ENCODE data around the gene CTNNA2.

The CTNNA2 gene

GRCh38 chr2:79638954-79639353 is 126.1 kb downstream of the CTNNA2 start:
- no peak for DNase-seq (ENCODE audit: low read depth)
- no peak overlapping the region for H3K4me3 ChIP-seq (ENCODE audit: low read depth, low read length)
- TF ChIP-seq CTCF (IDR thresholded peaks at IDR 0.05; ENCODE audit: control insufficient read depth, extremely low read depth, insufficient read depth) = no peak

GRCh38 chr2:79640001-79640400 is 127.2 kb downstream of the CTNNA2 start:
- TF ChIP-seq CTCF (IDR thresholded peaks at IDR 0.05; ENCODE audit: control insufficient read depth, extremely low read depth, insufficient read depth) = no peak
- no peak for DNase-seq (ENCODE audit: low read depth)
- no peak overlapping the region for H3K4me3 ChIP-seq (ENCODE audit: low read depth, low read length)

GRCh38 chr2:79649531-79649930 is 136.7 kb downstream of the CTNNA2 start:
- no peak overlapping the region for H3K4me3 ChIP-seq (ENCODE audit: low read depth, low read length)
- TF ChIP-seq CTCF (IDR thresholded peaks at IDR 0.05; ENCODE audit: control insufficient read depth, extremely low read depth, insufficient read depth) = no peak
- no peak for DNase-seq (ENCODE audit: low read depth)

- no peak for DNase-seq (ENCODE audit: low read depth)
Observed at GRCh38 chr2:79660557-79660956, 147.7 kb downstream of the CTNNA2 start.

GRCh38 chr2:79665091-79665490 is 152.2 kb downstream of the CTNNA2 start:
- DNase-seq (ENCODE audit: low read depth) = no peak
- no peak for TF ChIP-seq CTCF (IDR thresholded peaks at IDR 0.05; ENCODE audit: control insufficient read depth, extremely low read depth, insufficient read depth)
- H3K4me3 ChIP-seq (ENCODE audit: low read depth, low read length) = no peak overlapping the region

More at GRCh38 chr2:79660557-79660956, 147.7 kb downstream of the CTNNA2 start:
- H3K4me3 ChIP-seq (ENCODE audit: low read depth, low read length) = no peak overlapping the region
- peak; percentile 41 for TF ChIP-seq CTCF (IDR thresholded peaks at IDR 0.05; ENCODE audit: control insufficient read depth, extremely low read depth, insufficient read depth)

- no peak for DNase-seq (ENCODE audit: low read depth)
- H3K4me3 ChIP-seq (ENCODE audit: low read depth, low read length) = no peak overlapping the region
- TF ChIP-seq CTCF (IDR thresholded peaks at IDR 0.05; ENCODE audit: control insufficient read depth, extremely low read depth, insufficient read depth) = no peak
Observed at GRCh38 chr2:79666430-79666829, 153.6 kb downstream of the CTNNA2 start.

GRCh38 chr2:79669714-79670113 is 156.9 kb downstream of the CTNNA2 start:
- DNase-seq (ENCODE audit: low read depth) = no peak
- H3K4me3 ChIP-seq (ENCODE audit: low read depth, low read length) = no peak overlapping the region
- TF ChIP-seq CTCF (IDR thresholded peaks at IDR 0.05; ENCODE audit: control insufficient read depth, extremely low read depth, insufficient read depth) = no peak

Data from LNCaP clone FGC (cell line).